GM21360 (cell line): Measurements from ENCODE around the gene PRR22.
"Not testable (repeated sequence)": the region's sequence is repeated elsewhere in the genome, so short reads cannot be mapped to it uniquely, and the experiment has no call there.

Source experiments
- ATAC-seq: cut with Tn5 transposase; IDR thresholded peaks from one replicate; pipeline ENCODE4 v1.9.1; 2021; ENCODE audit warnings: mild to moderate bottlenecking, moderate library complexity; ENCODE audit not compliant: unreplicated experiment

The PRR22 gene

DNA sequence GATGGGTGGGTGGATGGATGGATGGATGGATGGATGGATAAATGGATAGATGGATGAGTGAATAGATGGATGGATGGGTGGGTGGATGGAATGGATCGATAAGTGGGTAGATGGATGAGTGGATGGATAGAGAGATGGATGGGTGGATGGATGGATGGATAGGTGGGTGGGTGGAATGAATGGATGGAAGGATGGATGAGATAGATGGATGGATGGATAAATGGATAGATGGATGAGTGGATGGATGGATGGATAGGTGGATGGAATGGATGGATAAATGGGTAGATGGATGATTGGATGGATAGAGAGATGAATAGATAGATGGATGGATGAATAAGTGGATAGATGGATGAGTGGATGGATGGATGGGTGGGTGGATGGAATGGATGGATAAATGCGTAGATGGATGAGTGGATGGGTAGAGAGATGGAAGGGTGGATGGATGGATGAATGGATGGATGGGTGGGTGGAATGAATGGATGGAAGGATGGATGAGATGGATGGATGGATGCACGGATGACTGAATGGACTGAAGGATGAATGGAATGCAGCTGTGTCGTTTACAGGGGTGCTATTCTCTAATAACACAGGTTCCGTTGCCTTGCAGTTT lies 21.8 kb downstream of the PRR22 start:
- no peak for ATAC-seq

GRCh38 chr19:5753743-5754142 lies 30.8 kb downstream of the PRR22 start:
- no peak for ATAC-seq

DNA sequence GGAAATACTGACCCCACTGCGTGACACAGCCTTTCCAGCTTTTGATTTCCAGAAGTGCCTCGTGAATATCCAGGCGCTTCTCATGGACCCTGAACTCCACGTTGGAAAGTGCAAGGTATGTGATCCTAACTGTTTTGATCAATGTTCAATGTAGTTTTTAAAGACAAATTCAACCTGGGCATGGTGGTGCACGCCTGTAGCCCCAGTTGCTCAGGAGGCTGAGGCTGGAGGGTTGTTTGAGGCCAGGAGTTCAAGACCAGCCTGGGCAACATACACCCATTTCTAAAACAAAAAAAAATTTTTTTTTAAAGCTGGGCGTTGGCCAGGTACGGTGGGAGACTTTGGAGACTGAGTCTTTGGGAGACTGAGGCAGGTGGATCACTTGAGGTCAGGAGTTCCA lies 32.8 kb downstream of the PRR22 start:
- no peak for ATAC-seq

DNA sequence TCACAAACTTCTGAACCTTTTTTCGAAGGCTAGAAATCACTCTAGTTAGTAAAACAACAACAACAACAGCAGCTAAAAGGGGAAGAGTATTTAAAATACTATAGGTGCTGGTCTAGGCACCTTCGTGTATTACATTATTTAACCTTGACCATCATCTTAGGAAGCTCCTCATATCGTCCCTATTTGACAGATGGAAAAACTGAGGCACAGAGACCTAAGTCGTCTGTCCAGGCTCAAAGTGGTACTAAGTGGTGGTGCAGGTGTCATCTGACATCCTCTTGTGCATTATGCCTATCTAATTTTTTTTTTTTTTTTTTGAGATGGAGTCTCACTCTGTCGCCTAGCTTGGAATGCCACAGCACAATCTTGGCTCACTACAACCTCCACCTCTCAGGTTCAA lies 35.0 kb downstream of the PRR22 start:
- no peak for ATAC-seq

- not testable (repeated sequence) for ATAC-seq
These were observed 35.6 kb downstream of the PRR22 start for GRCh38 chr19:5748920-5749319.

DNA sequence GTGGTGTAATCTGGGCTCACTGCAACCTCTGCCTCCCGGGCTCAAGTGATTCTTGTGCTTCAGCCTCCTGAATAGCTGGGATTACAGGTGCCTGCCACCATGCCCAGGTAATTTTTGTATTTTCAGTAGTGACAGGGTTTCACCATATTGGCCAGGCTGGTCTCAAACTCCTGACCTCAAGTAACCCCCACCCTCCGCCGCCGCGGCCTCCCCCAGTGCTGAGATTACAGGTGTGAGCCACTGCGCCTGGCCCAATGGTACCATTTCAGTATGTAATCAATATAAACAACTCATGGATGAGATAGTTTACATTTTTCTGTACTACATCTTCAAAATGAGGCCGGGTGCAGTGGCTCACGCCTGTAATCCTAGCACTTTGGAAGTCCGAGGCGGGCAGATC lies 39.5 kb downstream of the PRR22 start:
- not testable (repeated sequence) for ATAC-seq

DNA sequence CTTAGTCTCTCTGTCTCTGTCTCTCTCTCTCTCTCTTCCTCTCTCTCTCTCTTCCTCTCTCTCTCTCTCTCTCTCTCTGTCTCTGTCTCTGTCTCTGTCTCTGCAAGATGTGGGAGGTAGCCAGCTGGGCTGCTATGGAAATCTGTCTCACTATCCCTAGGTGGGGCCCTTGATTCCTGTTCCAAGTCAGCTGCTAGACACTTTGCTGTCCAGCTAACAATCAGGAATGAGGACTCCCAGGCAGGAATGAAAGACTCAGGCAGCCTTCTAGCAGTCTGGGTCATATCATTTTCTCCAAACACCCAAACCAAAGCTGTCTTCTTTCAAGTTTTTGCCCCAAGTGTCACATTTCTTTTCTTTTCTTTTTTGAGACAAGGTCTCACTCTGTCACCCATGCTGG lies 40.9 kb downstream of the PRR22 start:
- ATAC-seq = no peak

DNA sequence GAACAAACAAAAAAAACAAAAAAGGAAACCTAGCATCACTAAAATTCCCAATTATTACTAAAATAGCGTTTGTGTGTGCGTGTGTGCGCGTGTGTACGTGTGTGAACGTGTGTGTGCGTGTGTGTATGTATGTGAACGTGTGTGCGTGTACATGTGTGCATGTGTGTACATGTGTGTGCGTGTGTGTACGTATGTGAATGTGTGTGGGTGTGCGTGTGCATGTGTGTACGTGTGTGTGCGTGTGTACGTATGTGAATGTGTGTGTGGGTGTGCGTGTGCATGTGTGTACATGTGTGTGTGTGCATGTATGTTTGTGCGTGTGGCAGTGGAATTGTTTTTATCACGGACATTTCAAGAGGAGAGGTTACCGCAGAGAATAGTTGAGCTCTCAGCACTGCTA lies 42.5 kb downstream of the PRR22 start:
- ATAC-seq = no peak

- ATAC-seq = no peak
These were observed 46.1 kb downstream of the PRR22 start for GRCh38 chr19:5738423-5738822.

DNA sequence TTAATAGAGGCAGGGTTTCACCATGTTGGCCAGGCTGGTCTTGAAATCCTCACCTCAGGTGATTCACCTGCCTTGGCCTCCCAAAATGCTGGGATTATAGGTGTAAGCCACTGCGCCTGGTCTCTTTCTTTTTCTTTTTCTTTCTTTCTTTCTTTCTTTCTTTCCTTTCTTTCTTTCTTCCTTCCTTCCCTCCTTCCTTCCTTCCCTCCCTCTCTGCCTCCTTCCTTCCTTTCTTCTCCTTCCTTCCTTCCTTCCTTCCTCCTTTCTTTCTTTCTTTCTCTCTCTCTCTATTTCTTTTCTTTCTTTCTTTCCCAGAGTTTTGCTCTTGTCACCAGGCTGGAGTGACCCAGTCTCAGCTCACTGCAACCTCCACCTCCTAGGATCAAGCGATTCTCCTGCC lies 51.4 kb downstream of the PRR22 start:
- not testable (repeated sequence) for ATAC-seq
